GM18507 (cell line): ENCODE measurements around the gene TMPRSS11A.

Experiments
- DNase-seq: peaks from one replicate; pipeline ENCODE4 v3.0.0; 2011; ENCODE audit warnings: low read depth; ENCODE audit not compliant: insufficient read length; ENCODE audit errors: extremely low spot score
- FAIRE-seq: peaks from 2 replicates; lab custom pipeline; 2011; peaks lifted over from hg19 to GRCh38; lab: Jason Lieb, UNC

Gene TMPRSS11A, protein sequence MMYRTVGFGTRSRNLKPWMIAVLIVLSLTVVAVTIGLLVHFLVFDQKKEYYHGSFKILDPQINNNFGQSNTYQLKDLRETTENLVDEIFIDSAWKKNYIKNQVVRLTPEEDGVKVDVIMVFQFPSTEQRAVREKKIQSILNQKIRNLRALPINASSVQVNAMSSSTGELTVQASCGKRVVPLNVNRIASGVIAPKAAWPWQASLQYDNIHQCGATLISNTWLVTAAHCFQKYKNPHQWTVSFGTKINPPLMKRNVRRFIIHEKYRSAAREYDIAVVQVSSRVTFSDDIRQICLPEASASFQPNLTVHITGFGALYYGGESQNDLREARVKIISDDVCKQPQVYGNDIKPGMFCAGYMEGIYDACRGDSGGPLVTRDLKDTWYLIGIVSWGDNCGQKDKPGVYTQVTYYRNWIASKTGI

GRCh38 chr4:67963356-67963755 lies at the start of gene TMPRSS11A:
TSS of gene TMPRSS11A (minus strand) at chr4:67963493. CDS start at chr4:67963393, 100 bp downstream.
- no peak for DNase-seq
- no peak for FAIRE-seq

DNA sequence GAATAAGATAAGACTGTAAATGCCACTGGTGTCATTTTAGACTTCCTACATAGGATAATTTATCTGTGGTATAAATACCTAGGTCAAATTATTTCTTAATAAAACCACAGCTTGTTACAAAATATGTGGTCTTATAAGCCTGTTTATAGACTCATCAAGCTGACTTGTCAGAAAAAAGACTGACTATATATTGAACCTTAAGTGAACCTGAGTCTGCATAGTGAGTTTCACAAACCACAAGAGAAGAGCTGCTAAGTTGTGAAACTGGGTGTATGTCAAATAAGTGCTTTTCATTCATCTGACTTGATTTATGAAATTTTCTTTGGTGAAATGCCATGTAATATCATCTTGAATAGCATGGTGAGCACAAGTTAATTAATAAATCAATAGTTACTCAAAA lies 48.4 kb upstream of the TMPRSS11A start:
- FAIRE-seq (no peak), DNase-seq (no peak)

DNA sequence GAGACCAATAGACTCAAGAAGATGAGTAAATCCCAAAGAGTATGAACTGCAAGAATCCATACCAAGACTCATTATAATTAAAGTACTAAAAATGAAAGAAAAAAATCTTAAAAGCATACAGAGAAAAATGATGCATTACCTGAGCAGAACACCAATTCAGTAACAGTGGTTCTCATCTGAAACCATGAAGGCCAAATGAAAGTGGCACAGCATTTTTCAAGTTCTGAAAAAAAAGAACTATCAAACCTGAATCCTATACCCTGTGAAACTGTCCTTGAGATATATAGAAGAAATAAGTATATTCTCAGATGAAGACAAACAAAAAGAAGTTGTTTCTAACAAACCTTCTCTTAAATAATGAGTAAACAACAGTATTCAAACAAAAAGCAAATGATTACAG lies 39.6 kb upstream of the TMPRSS11A start:
- FAIRE-seq (no peak), DNase-seq (no peak)

DNA sequence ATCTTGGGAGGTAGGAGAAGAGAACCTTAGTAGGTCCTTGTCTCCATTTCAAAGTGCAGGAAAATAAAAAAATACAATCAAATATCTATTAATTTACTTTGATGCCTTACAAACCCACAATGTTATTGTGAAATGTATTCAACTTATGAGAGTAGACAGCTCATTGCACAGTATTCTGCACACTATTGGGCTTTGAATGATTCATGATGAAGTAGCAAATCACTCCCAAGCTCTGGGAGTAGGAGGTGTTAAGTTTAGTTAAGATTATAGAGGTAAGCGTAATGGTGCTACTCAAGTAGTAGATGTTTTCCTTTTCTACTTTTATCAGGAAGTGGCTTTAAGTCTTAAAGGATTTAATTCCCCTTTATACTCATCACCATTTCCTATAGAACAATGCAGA lies 32.8 kb upstream of the TMPRSS11A start:
- no peak for FAIRE-seq
- DNase-seq: no peak

DNA sequence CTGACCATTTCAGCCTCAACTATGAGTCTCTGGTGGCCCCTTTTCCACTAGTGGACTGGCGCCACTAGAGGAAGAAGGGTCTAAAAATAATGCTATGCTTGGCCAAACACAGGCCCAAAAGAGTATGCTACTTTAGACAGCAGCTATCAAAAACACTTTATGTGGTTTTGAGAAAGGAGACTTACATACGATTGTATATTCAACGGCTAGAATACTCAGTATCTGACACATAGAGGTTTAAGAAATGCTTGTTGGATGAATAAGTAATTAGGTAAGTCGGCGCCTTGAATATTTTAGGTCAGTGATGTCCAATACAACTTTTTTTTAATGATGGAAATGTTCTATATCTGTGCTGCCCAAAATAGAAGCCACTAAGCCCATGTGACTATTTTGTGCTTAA lies 25.7 kb upstream of the TMPRSS11A start:
- no peak for DNase-seq
- FAIRE-seq: no peak

GRCh38 chr4:67983333-67983732 lies 20.0 kb upstream of the TMPRSS11A start:
- DNase-seq (no peak), FAIRE-seq (no peak)

- FAIRE-seq (no peak), DNase-seq (no peak)
Observed at GRCh38 chr4:67980512-67980911, 17.2 kb upstream of the TMPRSS11A start.

GRCh38 chr4:67973608-67974007 lies 10.3 kb upstream of the TMPRSS11A start:
- DNase-seq: no peak
- no peak for FAIRE-seq

- no peak for DNase-seq
- no peak for FAIRE-seq
Observed at GRCh38 chr4:67954890-67955289, 8.4 kb downstream of the TMPRSS11A start.

GRCh38 chr4:67941074-67941473 lies 22.2 kb downstream of the TMPRSS11A start:
- DNase-seq (no peak), FAIRE-seq (no peak)

DNA sequence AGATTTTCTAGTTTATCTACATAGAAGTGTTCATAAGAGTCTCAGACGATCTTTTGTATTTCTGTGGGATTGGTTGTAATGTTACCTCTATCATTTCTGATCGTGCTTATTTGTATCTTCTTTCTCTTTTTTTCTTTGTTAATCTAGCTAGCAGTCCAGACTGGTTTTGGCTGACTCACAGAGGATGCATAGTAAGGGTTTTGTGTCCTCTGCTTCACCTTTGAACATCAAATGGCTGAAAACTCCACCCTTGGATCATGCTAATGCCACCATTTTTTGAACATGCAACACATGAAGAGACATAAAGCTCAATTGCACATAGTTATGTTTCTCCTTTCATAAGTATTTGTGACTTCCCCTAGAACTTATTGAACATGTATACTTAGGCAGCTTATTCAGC lies 22.8 kb downstream of the TMPRSS11A start:
- DNase-seq (no peak), FAIRE-seq (no peak)

DNA sequence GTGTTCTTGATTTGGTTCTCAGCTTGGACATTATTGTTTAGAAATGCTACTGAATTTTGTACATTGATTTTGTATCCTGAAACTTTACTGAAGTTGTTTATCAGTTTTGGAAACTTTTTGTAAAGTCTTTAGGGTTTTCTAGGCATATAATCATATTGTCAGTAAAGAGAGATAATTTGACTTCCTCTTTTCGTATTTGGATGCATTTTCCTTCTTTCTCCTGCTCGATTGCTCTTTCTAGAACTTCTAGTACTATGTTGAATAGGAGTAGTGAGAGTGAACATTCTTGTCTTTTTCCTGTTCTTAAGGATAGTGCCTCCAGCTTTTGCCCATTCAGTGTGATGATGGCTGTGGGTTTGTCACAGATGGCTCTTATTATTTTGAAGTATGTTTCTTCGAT lies 24.1 kb downstream of the TMPRSS11A start:
- no peak for DNase-seq
- no peak for FAIRE-seq

- no peak for DNase-seq
- no peak for FAIRE-seq
Observed at GRCh38 chr4:67935888-67936287, 27.4 kb downstream of the TMPRSS11A start.

GRCh38 chr4:67934628-67935027 lies 28.7 kb downstream of the TMPRSS11A start:
- DNase-seq (no peak), FAIRE-seq (no peak)

DNA sequence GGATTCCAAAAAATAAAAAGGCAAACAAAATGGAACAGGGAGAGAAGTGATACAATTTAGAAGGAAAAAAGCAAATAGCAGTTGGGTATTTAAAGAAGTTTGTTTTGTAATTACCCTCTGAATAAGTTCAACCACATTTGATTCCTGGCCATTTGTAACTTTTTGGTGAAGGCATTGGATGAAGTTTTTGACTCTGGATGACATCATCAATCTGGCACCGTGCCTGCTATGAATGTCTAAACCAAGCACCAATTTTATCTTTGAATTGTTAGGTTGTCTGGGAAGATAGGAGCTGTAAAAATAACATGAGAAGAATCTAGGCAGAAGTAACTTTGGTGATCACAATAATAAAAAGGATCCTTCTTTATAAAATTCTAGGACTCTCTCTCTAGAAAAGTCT lies 29.5 kb downstream of the TMPRSS11A start:
- no peak for DNase-seq
- no peak for FAIRE-seq

DNA sequence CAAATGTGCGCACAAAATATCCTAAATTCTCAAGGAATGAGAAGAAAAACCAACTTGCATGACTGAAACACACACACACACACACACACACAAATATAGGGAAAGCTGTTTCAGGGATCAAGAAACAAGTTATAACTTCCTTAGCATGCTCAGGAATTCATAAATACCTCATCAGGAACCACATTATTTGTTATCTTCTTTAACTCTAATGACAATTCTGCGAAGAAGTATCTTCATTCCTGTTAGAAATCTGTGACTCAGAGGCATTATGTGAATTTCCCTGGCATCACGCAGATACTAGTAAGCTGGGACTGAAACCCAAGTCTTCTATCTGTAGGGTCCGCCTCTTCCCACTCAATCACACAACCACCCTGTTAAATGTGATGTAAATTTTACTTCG lies 30.3 kb downstream of the TMPRSS11A start:
- FAIRE-seq: no peak
- DNase-seq: no peak

DNA sequence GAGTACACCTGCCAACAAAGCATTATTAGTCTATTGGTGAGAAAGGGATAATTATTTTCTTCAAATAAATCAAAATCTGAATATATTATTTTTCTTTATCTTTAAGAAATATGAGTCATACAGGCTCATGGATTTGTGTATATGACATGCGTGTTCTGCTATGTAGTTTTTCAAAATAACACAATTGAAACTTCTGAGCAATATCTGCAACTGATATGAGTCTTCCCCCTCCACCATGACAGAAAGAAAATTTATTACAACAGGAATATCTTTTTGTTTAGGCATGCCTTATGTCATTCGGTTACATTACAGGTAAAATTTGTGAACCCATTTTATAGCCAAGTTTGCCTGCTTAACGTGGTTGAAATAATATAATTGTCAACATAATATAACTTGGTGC lies 32.0 kb downstream of the TMPRSS11A start:
- DNase-seq: no peak
- FAIRE-seq: no peak

DNA sequence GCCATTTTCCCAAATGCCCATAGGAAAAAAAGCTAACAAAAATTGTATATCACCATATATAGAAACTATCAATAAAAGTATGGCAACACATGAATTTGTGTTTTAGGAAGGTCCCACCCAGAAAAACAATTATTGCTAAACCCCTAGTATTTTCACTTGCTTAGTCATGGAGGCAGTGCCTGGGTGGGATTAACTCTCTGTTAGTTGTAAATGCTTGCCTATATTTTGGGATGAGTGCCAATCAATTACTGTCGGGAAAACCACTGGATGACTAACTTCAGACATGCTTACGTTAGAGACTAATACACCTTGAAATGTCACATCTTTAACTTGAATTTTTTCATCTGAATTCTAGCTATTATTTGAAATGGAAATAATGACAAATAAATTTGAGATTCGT lies 33.9 kb downstream of the TMPRSS11A start:
- no peak for DNase-seq
- FAIRE-seq: no peak

DNA sequence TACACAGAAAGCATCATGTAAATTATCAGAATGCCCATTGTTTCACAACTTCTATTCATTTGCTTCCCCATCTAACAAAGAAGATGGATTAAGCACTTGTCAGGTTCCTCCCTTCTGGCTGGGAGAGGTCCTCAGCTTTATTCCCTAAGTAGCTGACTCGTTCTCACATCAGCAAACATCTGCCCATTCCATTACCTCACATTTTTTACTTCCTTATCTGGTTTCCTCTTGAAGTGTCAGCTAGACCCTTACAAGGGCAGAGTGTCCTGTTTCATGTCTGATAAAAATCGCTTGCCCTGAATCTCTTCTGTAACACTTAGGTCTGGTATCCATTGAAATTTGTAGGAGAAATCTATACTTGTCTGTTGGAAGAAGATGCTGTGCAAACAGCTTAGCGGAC lies 34.7 kb downstream of the TMPRSS11A start:
- no peak for FAIRE-seq

DNA sequence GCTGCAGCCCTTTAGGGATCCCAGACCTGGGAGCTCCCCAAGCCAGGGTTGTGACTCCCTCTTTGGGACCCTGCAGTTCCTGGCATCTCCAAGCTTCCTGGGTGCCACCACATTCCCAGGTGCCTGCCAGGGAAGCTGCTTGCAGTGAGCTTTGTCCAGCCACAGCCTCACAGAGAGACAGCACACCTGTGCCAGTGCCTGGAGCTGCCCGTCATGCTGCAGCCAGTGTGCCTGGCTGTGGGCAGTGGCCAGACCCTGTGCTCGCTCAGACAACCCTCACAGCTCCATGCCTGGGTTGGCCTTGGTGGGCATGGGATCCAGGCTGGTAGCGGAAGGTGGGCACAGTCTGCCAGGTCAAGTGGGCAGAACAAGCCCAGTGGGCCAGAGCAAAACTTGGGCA lies 36.0 kb downstream of the TMPRSS11A start:
- FAIRE-seq: no peak
- no peak for DNase-seq

More for the DNA sequence above, 34.7 kb downstream of the TMPRSS11A start:
- no peak for DNase-seq

GRCh38 chr4:67926485-67926884 lies 36.8 kb downstream of the TMPRSS11A start:
- FAIRE-seq (no peak), DNase-seq (no peak)

GRCh38 chr4:67922697-67923096 lies 40.6 kb downstream of the TMPRSS11A start:
- DNase-seq (no peak), FAIRE-seq (no peak)
